ENCODE data around the gene CDKN1C. TPM values are rescaled to one million over a fixed set of nuclear protein-coding genes. Genes with fewer than 3 reads are reported as not detected.
A peak's percentile ranks its signal among the peaks of the same experiment; 100 is the strongest.

Gene CDKN1C
- total RNA-seq, 1 donor from 2014 or later: 37.7 TPM

DNA sequence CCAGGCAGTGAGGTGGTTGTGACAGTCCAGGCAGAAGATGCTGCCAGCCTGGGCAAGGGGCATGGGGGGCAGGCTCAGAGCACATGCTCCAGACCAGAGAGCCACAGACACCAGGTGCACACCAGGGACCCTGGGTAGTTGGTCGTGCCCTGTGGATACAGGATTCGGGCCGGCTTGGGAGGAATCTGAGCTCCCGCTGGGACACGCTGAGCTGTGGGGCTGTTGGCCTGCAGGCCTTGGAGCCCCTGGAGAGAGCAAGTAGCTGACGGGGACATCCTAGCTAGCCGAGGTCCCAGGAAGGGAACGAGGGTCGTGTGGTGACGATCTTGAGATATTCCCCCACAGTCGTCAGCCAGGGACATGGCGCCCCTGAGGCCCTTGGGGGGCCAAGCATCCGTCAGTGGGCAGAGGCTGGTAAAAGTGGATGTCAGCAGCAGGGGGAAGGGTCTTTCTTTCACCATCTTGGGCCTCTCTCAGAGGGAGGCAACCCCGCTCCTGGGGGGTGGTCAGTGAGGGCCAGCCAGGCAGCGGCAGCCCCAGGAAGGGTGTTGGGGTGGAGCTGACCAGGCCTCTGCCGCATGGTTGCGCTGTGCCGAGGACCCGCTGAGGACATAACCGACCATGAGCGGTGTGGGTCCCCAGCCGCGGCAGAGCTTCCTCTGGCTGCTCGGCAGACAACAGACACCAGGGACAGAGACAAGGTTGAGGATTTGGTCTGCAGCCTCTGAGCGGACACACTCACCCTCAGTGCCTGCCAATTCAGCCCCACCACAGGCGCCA, 44.0 kb downstream of the CDKN1C start:
- ATAC-seq (ENCODE audit: poor library complexity) (no peak), DNase-seq (no peak)
- intact Hi-C loops (cut with DNase I): no loop called here

DNA sequence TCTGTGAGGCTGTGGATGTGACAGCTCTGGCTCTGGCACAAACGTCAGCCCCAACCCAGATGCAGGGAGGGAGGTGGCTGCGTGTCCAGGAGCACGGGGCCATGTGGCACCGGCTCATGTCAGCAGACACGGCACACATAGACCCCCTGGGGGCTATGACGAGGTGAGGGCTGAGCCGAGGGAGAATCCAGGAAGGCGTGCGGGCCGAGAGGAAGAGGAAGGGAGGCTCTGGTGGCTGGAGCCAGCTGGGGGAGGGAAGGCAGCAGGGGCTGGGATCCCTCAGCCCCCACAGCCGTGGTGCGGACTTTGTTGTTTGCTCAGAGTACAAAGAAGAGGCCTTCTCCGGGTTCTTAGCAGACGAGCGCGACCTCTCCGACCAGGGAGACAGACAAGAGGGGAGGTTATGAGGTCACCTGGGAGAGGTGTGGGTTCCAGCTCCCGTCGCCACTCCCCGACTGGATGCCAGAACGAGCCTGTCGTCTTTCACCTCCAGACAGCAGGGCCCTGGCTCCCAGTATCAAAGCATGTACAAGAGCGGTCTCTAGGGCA, 46.1 kb downstream of the CDKN1C start:
- intact Hi-C loops (cut with DNase I): no loop called here
- DNase-seq (no peak), ATAC-seq (ENCODE audit: poor library complexity) (no peak)

DNA sequence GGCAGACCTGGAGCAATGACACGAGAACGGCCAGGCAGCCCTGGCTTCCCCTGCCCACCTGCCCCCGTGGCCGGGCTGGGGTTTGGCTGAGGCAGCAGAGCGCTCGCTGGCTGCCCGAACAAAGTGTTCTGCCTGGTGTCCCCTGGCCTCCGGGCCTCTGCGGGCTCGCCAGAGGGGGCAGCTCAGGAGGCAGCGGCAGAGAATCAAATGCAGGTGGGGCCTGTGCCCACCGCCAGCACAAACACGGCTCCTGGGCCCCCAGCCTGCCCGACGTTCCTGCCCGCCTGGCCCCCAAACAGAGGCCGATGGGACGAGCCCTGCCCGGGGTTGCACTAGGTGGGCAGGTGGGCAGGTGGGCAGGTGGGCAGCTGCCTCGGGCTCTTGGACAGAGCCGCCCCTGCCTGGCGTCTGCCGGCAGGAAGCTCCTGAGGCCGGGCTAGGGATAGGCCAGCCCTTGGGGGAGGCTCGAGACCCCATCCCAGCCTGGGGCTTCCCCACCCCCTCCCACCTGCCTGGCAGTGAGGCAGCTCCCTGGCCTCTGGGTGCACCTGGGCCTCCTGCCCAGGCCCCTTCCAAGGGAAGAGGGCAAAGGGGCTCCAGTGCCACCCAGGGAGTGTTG, 46.8 kb downstream of the CDKN1C start:
- DNase-seq (no peak), ATAC-seq (ENCODE audit: poor library complexity) (no peak)
- intact Hi-C loops (cut with DNase I): no loop called here

DNA sequence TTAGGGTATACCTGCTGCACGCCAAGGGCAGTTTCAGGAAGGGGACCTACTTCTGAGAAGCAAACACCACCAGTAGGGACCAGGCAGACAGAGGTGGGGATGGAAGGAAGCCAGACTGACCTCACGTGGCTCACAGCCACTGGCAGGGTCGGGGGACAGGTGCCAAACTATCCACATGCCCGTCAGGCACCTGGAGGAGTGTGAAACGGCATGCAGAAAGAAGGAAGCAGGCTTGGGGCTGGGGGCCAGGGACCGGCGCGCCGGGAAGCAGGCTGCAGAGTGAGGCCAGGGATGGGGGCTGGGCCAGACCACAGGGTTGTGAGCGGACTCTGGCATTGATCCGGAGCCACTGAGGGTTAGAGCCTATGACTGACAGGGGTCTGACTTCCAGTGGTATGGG, 47.5 kb downstream of the CDKN1C start:
- intact Hi-C loops (cut with DNase I): no loop called here
- ATAC-seq (ENCODE audit: poor library complexity): no peak
- DNase-seq: no peak

DNA sequence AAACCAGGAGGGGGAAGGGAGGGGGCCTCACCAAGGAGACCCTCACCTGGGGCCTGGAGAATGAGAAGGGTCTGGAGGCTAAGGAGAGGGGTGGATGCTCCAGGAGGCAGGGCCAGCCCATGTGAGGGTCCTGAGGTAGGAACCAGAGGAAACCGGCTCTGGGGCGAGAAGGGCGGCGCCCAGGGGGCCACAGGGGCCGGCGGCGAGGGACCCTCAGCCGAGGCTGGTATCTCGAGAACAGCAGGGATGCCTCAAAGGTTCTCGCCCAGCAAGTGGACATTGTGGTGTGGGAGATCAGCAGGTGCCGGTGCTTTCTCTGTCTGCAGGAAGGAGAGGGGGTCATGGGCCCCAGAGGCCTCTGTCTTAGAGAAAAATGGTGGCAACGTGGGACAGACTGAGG, 47.9 kb downstream of the CDKN1C start:
- ATAC-seq (ENCODE audit: poor library complexity) (no peak), DNase-seq (no peak)
- intact Hi-C loops (cut with DNase I): no loop called here

DNA sequence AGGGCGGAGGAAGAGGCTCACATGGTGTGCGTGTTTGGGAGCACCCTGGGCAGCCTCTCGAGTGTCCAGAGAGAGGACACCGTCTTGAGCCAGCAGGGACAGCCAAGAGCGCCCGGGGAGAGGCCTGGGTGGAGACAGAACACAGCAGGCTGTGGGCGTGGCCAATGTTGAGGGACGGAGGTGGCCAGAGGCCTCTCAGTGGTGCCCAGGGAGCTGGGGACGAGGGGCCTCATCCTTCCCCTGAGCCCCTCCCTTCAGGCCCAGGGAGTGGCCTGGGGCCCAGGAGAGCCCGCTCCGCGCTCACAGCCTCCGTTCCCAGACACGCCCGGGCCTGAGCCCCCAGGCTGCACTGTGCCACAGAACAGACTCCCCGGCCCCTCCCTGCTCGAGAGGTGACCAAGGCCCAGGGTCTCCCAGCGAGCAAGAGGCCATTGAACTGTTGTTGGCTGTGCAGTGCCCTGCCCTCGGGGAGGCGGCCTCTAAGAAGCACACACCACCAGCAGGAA, 48.4 kb downstream of the CDKN1C start:
- DNase-seq: peak; percentile 86
- ATAC-seq (ENCODE audit: poor library complexity): peak; percentile 75
- intact Hi-C loops (cut with DNase I): no loop called here

DNA sequence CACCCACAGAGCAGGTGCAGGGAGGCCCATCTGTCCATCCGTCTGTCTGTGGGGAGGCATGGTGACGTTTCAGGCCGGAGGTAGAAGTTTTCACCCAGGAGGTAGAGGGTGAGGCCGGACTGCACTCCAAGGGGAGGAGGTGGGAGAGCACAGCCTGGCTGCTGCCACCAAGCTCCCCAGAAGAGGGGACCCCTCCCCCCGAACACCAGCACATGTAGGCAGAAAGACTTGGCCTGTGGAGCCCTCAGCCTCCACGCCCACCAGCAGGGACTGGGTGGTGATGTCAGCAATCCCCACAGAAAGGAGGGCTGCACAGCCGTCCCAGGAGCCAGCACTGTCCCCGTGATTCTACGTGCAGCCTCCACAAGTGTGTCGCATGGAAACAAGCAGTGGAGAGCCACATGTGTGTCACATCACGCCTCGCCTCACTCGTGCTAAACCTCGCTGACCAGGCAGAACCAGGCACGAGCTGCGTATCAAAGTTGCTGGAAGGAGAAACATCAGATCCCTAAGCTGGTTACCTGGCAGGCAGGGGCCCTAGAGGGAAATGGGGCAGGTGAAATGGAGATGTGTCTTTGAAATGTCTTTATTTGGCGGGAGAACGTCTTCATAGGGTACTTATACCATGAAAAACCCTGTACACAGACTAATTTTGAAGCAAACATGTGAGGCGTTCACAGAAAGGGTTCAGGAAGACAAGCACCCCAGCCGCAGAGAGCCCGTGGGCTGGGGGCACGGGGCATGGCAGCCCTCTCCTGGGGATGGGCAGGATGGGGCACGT, 49.1 kb downstream of the CDKN1C start:
- ATAC-seq (ENCODE audit: poor library complexity): no peak
- DNase-seq: no peak
- intact Hi-C loops (cut with DNase I): no loop called here

DNA sequence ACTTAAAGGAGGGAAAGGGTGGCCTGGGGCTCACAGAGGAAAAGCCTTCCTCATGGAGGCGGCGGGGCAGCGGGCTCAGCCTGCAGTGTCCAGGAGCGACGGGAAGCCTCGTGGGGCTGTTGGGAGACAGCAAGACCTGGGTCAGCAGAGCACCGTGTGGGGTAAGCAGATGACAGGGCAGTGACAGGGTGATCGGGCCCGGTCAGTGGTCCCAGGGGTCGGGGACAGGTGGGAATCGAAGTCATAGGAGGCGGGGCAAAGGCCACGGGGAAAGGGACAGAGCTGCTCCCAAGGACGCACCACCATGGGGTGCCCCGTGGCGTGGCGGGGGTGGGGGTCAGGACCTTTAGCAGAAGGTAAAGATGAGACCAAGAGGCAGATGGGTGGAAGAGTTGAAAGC, 49.8 kb downstream of the CDKN1C start:
- DNase-seq (no peak), ATAC-seq (ENCODE audit: poor library complexity) (no peak)
- intact Hi-C loops (cut with DNase I): no loop called here

DNA sequence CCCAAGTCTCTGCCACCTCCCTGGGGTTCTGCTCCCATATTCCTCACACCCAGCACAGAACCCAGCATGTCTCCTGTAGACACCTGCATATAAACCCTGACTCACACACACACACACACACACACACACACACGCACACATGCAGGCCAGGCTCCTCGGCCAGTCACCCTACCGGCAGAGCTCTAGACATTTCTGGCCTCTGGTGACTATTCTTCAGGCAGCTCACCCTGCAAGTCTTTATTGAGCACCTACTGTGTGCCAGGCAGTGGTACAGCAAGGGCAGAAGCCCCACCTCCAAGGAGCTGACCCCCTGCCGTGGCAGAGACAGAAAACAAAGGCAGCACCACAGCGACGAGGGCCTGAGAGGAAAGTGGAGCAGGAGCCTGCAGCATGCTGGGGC, 50.3 kb downstream of the CDKN1C start:
- no peak for ATAC-seq (ENCODE audit: poor library complexity)
- intact Hi-C loops (cut with DNase I): no loop called here
- no peak for DNase-seq

DNA sequence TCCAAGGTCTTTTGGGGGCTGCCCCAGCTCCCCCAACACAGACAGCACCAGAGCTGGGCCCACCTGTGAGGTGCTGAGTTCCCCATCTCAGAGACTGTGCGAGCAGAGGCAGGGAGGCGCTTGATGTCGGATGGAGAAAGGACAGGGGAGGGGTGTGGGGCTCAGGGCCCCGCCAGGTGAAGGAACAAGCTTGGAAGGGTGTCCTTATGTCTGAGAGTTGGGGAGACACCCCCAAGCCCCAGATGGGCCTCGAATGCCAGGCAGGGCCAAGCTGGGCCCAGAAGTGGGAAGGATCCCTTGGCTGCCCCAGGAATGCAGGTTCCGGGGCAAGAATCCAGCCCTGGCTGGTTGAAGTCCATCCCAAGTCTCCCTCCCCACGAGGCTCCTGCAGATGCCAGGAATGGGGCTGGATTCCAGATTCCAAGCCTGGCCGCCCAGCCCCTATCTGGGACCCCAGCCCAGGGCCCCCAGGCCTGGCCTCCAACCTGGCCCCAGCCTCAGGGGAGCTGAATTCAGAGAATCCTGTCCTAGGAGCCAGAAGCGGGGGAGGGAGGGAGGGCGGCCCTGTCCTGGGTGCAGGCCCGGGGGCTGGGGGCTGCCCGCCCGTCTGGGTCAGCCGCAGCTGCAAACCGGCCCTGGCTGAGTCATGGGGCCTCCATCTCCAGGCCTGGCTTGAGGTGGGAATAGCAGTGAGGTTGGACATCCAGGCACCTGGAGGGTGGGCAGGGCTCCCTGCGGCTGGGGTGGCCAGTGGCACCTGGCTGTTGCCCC, 50.9 kb downstream of the CDKN1C start:
- intact Hi-C loops (cut with DNase I): no loop called here
- no peak for ATAC-seq (ENCODE audit: poor library complexity)
- DNase-seq: no peak

DNA sequence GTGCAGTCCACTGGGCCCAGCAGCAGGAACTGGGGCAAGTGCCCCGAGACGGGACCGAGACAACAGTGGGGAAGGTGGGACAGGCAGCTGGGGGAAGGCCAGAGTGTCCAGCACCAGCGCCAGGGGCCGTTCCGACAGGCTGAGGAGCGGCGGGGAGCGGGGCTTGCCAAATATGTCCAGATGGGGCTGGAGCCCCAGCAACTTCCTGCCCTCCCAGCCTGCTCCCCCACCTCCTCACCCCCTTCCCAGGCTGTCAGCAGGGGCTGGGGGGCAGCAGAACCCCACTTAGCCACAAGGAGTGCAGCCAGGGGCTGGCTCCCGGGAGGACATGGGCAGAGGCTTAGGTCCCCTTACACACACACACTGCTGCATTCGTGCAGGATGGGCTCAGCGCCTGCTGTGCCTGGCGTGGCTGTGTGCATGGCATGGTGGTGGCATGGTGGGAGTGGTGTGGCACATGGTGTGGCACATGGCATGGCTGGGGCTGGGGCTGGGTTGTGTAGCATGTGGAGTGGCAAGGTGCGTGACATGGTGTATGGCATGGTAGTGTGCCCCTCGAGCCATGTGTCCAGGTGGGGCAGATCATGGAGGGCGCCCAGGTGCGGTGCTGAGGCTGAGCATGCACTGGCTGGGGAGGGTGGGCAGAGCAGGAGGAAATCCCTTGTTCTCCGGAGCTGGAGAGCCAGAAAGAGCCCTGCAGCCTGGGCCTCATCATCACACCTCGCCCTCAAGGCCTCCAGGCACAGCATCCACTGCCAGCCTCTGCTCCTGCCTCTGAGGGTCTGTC, 51.7 kb downstream of the CDKN1C start:
- intact Hi-C loops (cut with DNase I): no loop called here

More for the DNA sequence above, 51.7 kb downstream of the CDKN1C start:
- no peak for ATAC-seq (ENCODE audit: poor library complexity)
- peak; percentile 35 for DNase-seq

Other genes with a start within 250 kb of the CDKN1C start
- gene KCNQ1OT1, start 185.8 kb downstream of the CDKN1C start, total RNA-seq: 0.35 TPM
- 1.1 TPM for gene PHLDA2, start 43.6 kb upstream of the CDKN1C start, total RNA-seq
- gene NAP1L4, start 106.6 kb upstream of the CDKN1C start, total RNA-seq: 154 TPM
- gene CARS1, start 171.6 kb upstream of the CDKN1C start, total RNA-seq: 12.8 TPM

Data from Right ventricle myocardium superior (tissue), 1 donor.